Activated CD4-positive, alpha-beta T cell treated with anti-CD3 and anti-CD28 coated beads for 48 hours (primary cell): ENCODE data around the gene CPNE4.
A peak's percentile ranks its signal among the peaks of the same experiment; 100 is the strongest.
"Not testable (repeated sequence)": the region's sequence is repeated elsewhere in the genome, so short reads cannot be mapped to it uniquely, and the experiment has no call there.

ENCODE experiments used
- DNase-seq: peaks from one replicate; pipeline ENCODE4 v3.0.0-alpha.2; 2020

CPNE4 gene

DNA sequence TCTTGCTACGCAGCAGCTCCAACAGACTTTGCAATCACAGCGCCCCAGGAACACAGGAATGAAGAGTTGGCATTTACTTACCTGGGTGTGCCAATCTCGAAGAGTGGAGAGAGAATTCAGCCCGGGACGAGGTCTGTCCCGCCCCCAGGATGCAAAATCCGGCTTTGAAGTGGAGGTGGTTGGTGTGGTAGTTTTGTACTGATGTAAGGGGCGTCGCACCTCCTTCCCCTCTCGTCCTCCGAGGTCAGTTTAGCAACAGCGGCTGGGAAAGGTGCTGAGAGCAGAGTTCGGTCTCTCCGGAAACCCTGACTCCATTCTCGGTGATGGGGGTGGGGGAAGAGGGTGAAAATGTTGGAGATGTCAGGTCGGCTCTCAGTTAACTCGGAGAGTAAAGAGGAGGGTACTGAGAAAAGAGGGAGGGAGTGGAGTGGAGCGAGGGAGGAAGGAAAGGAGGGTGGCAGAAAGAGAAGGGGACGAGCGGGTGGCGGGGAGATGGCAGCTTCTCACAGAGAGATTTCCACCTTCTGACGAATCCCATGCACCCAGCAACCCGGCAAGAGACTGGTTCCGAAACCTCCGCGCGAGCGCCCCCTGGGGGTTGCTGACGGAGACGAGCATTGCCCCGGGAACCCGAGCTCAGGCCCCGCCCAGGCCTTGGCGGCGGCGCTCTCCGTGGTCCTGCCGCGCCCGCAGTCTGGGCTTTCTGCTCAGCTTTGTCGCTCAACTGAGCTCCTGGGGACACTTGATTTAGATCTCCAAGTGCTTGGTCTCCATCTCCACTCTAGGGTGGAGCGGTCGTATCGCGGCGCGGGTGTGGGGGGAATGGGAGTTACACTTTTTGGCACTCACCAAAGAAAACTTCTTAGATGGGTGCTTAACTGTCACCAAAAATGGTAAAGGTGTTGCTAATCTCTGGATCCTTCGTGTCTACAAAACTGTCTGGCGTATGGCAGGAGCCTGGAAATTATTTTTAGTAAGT, at the start of gene CPNE4:
Gene CPNE4, minus strand, starts transcription at position 529 of the 979 bp plus-strand sequence.
- DNase-seq, result peak; percentile 92

DNA sequence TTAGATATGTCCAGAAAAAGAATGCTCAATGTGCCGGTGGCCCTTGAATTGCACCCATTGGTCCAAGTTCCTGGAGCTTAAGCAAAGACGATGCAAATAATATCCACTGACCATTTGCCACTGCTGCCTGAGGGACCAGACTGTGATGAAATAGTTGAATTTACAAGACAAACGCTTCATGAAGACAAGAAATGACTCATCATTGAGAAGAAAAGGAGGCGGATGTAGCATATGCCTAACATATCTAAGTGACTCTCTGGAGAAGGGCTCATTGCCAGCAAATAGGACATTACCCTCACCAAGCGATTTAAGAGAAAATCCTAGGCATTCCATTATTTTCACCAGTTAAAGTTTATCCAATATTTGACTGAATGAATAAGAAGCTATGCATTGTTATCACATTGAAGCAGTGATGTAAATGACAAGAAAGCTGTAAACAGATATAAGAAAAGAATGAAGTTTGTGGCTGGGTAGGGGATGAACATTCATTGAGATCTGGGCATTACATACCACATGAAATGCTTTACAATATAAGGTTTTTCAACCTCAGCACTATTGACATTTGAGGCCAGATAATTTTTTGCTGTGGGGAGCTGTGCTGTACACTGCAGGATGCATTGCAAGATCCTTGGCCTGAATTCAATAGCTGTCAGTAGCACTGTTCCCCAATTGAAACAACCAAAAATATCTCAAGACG, 48.9 kb upstream of the CPNE4 start:
- no peak for DNase-seq

GRCh38 chr3:132083159-132083558, 48.3 kb upstream of the CPNE4 start:
- no peak for DNase-seq

DNA sequence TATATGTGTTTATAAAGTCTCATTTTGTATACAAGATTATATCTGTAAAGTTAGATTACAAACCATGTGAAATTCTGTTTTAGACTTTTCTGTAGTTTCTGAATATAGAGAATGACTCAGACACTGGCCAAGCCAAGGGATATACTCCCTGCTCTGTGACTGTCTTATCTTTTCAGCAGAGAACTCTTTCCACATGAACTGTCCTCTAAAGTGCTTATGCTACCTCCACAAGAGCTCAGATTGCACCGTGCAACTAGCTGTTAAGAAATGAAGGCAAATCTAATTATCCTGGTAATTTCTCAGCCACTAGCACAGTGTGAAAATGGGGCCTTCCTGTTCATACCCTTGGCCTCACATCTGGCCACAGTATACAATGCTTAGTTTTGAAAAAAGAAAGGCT, 44.3 kb upstream of the CPNE4 start:
- no peak for DNase-seq

DNA sequence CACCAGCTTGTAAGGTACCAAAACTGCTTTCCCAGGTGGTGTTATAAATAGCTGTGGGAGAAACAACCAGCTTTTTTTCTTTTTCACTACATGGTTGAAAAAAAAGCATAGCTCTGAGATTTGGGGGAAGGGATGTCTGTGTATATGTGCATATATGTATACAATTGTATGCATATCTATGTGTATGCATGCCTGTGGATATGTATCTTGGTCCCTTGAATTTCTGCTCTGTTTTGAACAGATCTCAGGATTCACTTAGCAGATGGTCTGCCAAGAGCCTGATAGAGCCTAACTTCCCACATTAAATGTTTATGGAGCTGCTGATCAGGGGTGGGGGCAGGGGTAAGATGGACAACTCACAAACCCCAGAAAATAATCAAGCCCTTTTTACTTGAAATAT, 39.0 kb upstream of the CPNE4 start:
- no peak for DNase-seq

DNA sequence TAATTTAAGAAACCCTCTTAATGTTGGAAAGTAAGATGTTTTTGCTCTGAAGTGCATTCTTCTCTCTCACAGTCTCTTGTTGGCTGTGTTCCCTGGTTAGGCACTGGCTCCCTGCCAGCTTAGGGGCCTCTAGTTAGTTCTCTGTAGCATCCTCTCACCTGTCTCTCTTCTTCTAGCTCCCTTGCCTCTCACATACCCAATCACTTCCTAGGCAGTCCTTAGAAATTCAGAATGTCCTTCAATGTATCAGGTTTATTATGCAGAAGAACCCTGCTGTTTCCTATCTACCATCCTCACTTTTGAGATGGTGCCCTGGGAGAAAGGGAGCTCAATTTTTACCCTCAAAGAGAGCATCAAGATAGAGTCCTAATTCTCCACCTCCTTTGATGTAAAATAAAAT, 36.2 kb upstream of the CPNE4 start:
- no peak for DNase-seq

GRCh38 chr3:132064114-132064513, 29.3 kb upstream of the CPNE4 start:
- no peak for DNase-seq

GRCh38 chr3:132062535-132062934, 27.7 kb upstream of the CPNE4 start:
- DNase-seq, result no peak

DNA sequence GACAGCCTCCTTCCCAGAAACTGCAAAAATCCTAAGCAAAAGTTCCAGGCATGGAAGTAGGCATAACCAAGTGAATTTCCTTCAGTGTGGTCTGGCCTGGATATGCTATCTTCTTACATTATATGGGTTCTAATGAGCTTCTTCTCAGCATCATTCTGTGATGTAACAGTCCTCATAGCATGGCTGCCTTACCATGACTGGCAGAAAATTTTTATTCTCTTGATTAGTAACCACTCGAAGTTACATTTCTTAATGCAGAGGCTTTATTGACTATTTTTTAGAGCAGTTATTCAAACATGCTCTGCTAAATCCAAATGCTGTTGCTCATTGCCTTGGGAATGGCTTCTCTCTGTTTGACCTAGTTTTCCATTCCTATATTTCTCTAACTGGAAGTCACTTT, 21.1 kb upstream of the CPNE4 start:
- no peak for DNase-seq

DNA sequence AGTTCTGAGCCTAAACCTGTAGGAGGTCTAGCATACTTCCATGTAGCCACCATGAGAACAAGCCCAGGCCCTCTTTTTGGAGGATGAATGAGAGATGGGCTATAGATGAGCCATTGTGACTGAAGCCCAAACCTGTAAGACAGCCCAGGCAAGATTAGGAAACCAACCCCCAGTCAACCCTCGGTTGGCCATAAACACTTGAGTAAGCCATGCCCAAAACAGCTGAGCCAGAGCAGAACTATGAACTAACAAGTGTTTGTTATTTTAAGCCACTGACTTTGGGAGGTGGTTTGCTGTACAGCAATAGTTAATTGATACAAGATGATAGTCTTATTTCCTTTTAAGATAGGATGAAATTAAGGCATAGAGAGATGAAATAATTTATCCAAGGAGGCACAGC, 12.4 kb upstream of the CPNE4 start:
- DNase-seq, result no peak

GRCh38 chr3:132044874-132045273, 10.1 kb upstream of the CPNE4 start:
- DNase-seq, result not testable (repeated sequence)

DNA sequence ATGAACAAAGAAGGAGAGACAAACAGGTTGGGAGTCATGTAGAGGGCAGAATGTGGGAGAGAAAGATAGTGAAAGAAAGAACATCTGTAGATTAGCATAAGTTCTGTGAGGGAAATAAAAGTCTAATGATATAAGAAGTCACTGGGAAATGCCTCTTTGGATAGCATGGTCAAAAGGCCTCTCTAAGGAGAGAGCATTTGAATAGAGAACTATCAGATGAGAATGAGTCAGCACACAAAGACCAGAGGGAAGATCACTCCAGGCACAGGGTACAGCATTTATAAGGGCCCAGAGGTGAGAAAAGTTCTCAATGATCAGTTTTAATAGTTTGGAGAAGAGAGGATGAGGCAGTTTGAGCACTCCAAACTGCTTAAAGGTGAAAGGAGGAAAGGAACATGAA, 7.9 kb upstream of the CPNE4 start:
- no peak for DNase-seq

DNA sequence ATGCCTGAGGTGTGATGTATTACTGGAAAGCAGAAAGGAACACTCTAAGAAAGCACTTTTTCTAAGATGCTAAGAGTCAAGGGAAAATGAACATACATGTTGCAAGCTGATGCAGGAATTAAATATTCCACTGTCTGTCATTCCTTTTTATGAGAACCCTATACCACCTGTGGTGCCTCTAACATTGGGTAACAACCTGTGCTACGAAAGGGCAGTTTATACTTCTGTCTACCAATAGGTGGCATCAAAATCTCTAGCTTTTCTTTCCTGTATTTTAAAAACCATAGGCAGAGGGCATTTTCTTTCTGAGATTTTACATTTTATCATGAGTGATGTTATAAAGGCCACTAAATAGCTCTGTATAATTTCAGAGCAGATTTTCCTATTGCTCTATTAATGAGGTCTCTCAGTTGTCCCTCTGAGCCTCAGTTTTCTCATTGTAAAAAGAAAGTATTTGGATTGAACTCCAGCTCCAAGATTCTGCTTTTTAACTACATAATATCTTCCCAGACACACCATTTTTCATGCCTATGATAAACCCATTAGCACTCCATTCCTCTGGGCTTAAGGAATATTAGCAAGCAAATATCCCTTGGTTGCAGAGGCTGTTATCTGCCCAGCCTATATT, 3.5 kb upstream of the CPNE4 start:
- DNase-seq, result no peak

DNA sequence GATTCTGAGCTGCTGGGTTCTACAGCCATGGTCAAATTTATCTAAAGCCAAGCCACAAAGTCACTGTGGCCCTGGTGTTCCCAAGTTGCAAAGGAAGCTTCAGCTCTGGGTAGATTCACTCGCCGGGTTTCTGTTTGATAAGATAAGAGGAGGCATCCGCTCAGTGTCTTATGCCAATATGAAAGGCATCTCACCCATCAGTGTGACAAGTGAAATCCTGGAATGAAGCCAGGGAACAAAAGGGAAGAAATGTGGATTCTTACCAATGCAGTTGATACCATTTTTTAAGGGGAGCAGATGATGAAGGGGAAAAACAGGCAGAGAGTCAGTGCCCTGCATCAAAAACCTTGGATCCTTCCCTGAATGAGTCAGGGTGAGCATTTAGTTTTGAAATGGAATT, 2.8 kb upstream of the CPNE4 start:
- no peak for DNase-seq

GRCh38 chr3:132037056-132037455, 2.2 kb upstream of the CPNE4 start:
- no peak for DNase-seq

DNA sequence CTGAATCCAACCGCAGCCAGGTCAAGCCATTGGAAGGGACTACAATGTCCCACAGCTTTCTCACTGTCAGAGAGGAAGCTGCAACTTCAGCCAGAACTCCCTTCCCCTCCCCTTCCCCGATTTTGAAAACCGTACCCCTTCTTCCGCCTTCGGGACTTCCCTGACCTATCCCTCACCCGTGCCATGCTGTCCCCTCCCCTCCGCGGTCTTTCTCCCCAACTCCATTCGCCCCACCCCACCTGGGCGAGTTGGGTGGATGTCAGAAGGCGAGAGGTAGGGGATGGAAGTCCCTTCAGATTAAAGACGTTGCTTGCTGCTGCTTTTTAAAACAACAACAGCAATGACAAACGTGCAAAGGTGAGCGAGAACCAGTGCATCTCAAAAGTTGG, 723 bp downstream of the CPNE4 start:
- DNase-seq, result no peak

DNA sequence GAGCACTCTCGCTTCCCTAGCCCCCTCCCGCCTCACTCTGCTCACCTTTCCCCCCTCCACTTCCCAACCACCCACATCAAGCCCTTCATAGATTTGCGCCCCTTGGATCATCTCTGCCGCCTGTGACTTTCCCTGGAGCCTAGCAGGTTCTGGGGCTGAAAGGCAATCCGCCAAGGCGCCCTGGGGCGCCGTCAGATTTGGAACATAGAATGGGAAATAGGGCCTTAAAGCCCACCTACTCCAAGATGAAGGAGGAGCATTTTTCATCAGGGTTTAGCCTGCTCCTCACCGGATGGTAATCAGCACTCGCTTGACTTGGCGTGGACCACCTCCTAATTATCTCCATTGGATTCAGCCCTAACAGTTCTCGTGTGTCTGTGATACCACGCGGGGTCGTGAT, 1.3 kb downstream of the CPNE4 start:
- DNase-seq, result no peak

- DNase-seq, result no peak
Measured at GRCh38 chr3:132032959-132033358, 1.9 kb downstream of the CPNE4 start.

DNA sequence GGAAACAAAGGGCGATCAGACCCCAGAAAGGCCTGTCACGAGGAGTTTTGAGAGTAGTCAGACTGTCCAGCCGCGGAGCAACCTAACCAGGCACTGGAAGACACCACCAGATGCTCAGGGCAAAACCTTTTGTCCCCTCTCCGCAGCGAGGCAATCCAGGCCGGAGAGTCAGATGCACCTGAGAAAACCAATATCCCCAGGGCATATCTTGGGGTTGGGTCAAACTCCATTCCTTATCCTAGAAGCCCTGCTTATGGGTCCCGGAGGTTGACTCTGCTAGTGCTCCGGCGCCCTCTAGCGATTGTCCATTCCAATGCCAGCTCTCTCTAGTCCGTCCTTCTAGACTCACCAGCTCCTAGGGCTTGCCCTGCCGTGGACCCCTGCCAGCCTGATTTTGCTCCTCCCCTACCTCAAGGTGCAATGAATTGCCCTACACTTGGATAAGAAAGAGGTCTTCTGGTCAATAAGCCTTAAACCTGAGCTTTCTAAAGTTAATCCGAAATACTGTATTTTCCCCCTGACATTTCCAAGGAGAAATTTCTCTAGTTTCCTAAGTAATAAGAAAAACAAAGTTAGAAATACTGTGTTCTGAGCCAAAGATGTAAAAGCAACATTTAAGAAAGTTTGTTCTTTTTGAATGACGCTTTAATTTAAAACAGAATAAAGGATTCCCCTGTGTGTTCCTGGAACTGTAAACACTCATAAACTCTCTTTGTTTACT, 5.5 kb downstream of the CPNE4 start:
- DNase-seq, result peak; percentile 81

DNA sequence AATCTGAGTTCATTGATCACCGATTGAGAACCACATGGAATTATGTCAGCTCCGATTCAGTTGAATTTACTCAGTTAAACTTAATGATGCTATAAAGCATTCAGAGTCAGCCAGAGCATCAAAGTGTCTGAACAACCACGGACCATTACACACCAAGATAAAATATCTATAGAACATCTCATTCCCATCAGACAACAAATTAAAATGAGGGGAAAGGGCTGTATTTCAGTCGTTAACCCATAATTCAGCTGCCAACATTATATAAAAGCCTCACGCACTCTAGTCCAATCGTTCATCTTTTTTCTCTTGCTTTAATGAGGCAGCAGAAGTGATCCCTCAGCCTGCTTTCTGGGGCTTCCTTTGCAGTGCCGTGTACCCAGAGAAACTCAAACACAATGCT, 11.9 kb downstream of the CPNE4 start:
- DNase-seq, result no peak

- no peak for DNase-seq
Measured at GRCh38 chr3:132020058-132020457, 14.8 kb downstream of the CPNE4 start.

DNA sequence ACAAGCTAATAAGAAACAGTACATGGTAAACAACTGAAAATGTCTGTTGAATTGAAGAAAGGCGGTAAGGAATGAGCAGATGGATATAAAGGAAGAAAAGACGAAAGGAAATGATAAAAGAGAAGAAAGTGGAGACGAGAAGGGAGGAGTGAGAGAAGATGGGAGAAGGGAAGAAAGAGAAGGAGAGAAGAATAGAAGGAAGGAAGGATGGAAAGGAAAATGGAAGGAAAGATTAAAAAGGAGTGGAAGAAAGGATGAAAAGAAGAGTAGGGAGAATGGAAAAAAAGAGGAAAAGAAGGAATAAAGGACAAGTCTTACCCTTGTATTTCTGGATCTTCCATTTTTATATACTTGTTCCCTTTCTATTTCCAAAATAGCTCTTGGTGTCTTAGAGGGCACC, 17.7 kb downstream of the CPNE4 start:
- no peak for DNase-seq
